Ovary (tissue), 9 donors: ENCODE data around the gene SMTNL1. TPM values are rescaled to one million over a fixed set of nuclear protein-coding genes. Genes with fewer than 3 reads are reported as not detected.

ENCODE experiments used
- DNase-seq, 5 donors: peaks; one replicate each; pipeline ENCODE4 v3.0.0-alpha.2; 2019 to 2020
- H3K27ac ChIP-seq, 2 donors: fragments of 200-600 bp; one replicate each; pipeline versions ENCODE4 v1.5.1 to v1.8.0; 2019 to 2022
- H3K27me3 ChIP-seq: fragments of 200-600 bp; one replicate; pipeline ENCODE4 v1.8.0; 2022
- H3K36me3 ChIP-seq: fragments of 200-600 bp; sonication (generic); one replicate; pipeline ENCODE4 v1.5.1; 2019
- H3K4me1 ChIP-seq: one replicate; pipeline ENCODE4 v1.8.1; 2013; ENCODE audit warnings: mild to moderate bottlenecking, moderate library complexity; ENCODE audit not compliant: insufficient read depth
- H3K4me3 ChIP-seq: fragments of 200-600 bp; sonication (generic); one replicate; pipeline ENCODE4 v1.5.1; 2017
- H3K9me3 ChIP-seq, 2 donors: fragments of 200-600 bp in 1 of 2; sonication (generic) in 1 of 2; one replicate each; pipeline versions ENCODE4 v1.5.1 to v1.8.1; 2013 to 2019; ENCODE audit warnings: mild to moderate bottlenecking in 1 of 2, moderate library complexity in 1 of 2
- EP300 ChIP-seq: sonication (generic); formaldehyde crosslinking; IDR thresholded peaks from one replicate; pipeline ENCODE4 v1.6.1; 2017; ENCODE audit warnings: antibody characterized with exemption
- POLR2A ChIP-seq: fragments of 450-650 bp; IDR thresholded peaks from one replicate; pipeline ENCODE4 v1.6.1; 2017; ENCODE audit warnings: antibody characterized with exemption, mild to moderate bottlenecking, moderate library complexity
- WGBS, 3 donors: extraction: QIAGEN DNeasy Blood & Tissue Kit in 1 of 3; methylation state at CpG; one replicate each; pipeline versions ENCODE4 v1.1.5 to v1.1.7; 2013 to 2017; 5-methylcytosine and 5-hydroxymethylcytosine counted together
- intact Hi-C, 4 donors: fragments of 100-400 bp; cut with DNase I; formaldehyde crosslinking; loops; one replicate each; pipeline versions ENCODE4 v1.11.0 to v1.15.1; 2022 to 2023
- polyA plus RNA-seq, 2 donors: library from polyadenylated mRNA; stranded (reverse); fragments of 200-250 nt in 1 of 2; fragments of 350-450 nt in 1 of 2; fragmentation: Illumina TruSeq in 1 of 2; extraction: RNeasy Lipid Tissue Mini Kit (QIAGEN cat#74804) in 1 of 2; gene quantifications; one replicate each; pipeline ENCODE4 v1.2.3, GENCODE V29; 2013 to 2014
- total RNA-seq, 7 donors: library from RNA; depleted of rRNA in 2 of 7; stranded (reverse); fragments of >200 nt in 2 of 7; fragmentation: NEBNext Ultra II Directional in 3 of 7; extraction: Animal tissue kit (Norgen Biotek cat#: 25700) in 3 of 7; gene quantifications; one replicate each; pipeline versions ENCODE4 v1.1.0 to v1.2.4, GENCODE V29; 2016 to 2023
- TF ChIP-seq, protein P1 (sequence below), 3 donors: fragments of 450-650 bp in 2 of 3; fragments of 200-600 bp in 1 of 3; IDR thresholded peaks; one replicate each; pipeline versions ENCODE4 v1.5.1 to v1.8.0; 2016 to 2022; ENCODE audit warnings: antibody characterized with exemption in 3 of 3, mild to moderate bottlenecking in 1 of 3
- donor health status: DM: no; HTN: no; CAD: no; lungs with moderate emphysema.
- donor health status: DM: no; HTN: no; CAD: no.
- donor health status: Bipolar disorder and iron deficiency.
- donor health status: DM: yes; HTN: yes; CAD: no.
- donor health status: DM: no; HTN: no; CAD: no.
- donor health status: DM: yes; HTN: yes; CAD: no.

SMTNL1 gene
- total and polyA plus RNA-seq, 9 donors: not detected

DNA sequence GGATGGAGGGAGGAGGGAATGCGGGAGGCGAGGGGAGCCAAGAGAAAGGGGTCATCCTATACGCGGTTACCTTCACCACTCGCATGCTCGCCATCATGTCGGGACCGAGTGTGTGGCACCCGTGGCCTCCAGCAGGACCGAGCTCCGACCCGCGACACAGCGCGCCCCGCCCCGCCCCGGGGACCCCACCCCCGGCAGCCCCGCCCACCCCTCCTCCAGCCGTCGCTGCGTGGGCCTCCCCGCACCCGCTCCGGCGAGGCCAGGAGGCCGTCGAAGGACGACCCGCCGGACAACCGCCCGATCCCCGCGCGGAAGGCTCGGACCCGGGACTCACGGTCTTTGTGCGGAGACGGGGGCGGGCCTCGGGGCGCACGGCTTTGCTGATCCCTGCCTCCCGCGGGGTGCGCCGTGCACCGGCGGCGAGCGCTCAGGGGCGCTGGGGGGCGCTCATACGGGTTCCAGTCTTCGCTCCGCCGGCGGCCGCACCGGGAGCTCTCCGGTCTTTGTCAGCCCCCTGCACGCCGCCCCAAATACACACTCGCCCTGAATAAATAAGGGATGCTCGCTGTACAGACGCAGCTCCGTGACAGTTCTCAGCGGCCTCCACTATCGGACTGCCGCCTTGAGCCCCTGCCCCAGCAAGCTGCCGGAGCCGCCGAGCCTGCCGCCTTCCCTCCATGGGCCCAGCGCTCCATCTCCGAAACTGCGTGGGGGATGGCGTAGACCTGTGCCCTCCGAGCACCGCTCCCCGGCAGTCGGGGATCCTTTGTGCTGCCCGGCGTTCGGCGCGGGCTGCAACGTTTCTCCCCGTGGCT is 30.3 kb downstream of the SMTNL1 start, which contains the start of gene UBE2L6:
Gene UBE2L6 (minus strand): TSS at position 158 of the 815 bp plus-strand sequence. CDS start 61 bp downstream, at position 97.
- Histone ChIP-seq H3K4me3 (peak within 1 kb of the TSS; percentile 76), H3K27me3 (no peaks in the 10 kb centered on the region), H3K9me3 (no peaks in the 10 kb centered on the region), H3K4me1 (peaks cover 10% of the 10 kb centered on the region), H3K27ac (peak within 1 kb of the TSS; percentile 78 to 85), H3K36me3 (no peaks in the 10 kb centered on the region)
- intact Hi-C loops: loop anchor here (2.0 to 5.0 kb wide), 2 partner anchors 73 to 75 kb away; no protein-coding TSS in a partner anchor
- peak; percentile 64 to 82 (median 74) for DNase-seq
- TF ChIP-seq POLR2A: peak; percentile 51
- TF ChIP-seq, protein P1, sequence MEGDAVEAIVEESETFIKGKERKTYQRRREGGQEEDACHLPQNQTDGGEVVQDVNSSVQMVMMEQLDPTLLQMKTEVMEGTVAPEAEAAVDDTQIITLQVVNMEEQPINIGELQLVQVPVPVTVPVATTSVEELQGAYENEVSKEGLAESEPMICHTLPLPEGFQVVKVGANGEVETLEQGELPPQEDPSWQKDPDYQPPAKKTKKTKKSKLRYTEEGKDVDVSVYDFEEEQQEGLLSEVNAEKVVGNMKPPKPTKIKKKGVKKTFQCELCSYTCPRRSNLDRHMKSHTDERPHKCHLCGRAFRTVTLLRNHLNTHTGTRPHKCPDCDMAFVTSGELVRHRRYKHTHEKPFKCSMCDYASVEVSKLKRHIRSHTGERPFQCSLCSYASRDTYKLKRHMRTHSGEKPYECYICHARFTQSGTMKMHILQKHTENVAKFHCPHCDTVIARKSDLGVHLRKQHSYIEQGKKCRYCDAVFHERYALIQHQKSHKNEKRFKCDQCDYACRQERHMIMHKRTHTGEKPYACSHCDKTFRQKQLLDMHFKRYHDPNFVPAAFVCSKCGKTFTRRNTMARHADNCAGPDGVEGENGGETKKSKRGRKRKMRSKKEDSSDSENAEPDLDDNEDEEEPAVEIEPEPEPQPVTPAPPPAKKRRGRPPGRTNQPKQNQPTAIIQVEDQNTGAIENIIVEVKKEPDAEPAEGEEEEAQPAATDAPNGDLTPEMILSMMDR (IDR thresholded peaks at IDR 0.05): peak in 2 of 3 donors; percentile 90 to 93
- no peak for TF ChIP-seq EP300
- WGBS, 3 donors: 1% methylated on average over 75 to 92 of the region's 92 CpGs

DNA sequence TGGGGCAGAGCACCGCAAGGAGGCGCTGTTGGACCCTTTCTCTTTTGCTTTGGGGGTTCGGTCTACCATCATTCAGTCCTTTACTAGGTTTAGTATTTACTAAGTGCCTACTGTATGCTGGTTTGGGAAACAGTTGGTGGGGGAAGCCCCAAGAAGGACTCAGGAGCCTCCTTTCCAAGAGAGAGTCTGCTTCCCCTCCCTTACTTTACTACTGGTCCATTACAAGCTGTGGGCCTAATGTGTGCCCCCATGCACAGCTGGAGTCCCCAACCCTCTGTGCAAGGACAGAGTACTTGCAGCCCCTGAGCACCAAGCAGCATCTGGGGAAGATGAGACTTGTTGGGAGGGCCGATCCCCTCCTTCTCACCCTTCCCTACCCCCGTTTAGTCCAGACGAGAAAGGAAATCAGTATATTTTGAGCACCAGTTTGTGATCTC is 31.0 kb downstream of the SMTNL1 start:
- Histone ChIP-seq H3K27ac (peak overlapping the region; percentile 78 to 85), H3K27me3 (no peaks in the 10 kb centered on the region), H3K4me3 (peak overlapping the region; percentile 76), H3K9me3 (no peaks in the 10 kb centered on the region), H3K36me3 (no peaks in the 10 kb centered on the region), H3K4me1 (peaks cover 10% of the 10 kb centered on the region)
- peak in 4 of 5 donors; percentile 90 to 93 (median 92) for DNase-seq
- no peak for TF ChIP-seq EP300
- TF ChIP-seq, protein P1 (IDR thresholded peaks at IDR 0.05): peak in 1 of 3 donors; percentile 89
- intact Hi-C loops: loop anchor here in 3 of 4 donors (2.0 to 5.0 kb wide), 2 partner anchors 72 to 74 kb away; no protein-coding TSS in a partner anchor
- WGBS, 3 donors: 17 to 29% (median 21%) methylated on average over 6 of the region's 6 CpGs

DNA sequence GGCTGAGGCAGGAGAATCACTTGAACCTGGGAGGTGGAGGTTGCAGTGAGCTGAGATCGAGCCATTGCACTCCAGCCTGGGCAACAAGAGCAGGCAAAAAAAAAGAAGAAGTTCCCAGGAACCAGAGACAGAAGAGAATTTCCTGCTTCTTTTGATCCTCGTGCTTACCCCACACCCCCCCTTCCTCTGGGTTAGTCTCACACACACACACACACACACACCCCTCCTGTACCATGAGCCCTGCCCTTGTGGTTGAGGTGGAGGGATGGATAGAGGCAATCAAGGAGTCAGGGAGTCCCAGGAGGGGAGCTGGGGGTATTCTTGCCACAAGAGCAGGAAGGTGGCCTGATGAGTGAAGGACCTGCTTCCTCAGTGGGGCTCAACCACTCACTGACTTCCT is 34.2 kb downstream of the SMTNL1 start:
- intact Hi-C loops: no loop called here
- no peaks in the 10 kb centered on the region for H3K36me3 ChIP-seq
- 52 to 59% (median 53%) methylated on average over 2 of the region's 2 CpGs for WGBS, 3 donors
- no peak overlapping the region for H3K4me3 ChIP-seq
- H3K27ac ChIP-seq: no peak overlapping the region
- no peaks in the 10 kb centered on the region for H3K27me3 ChIP-seq
- no peak for DNase-seq
- peaks cover 7% of the 10 kb centered on the region for H3K4me1 ChIP-seq
- H3K9me3 ChIP-seq: no peaks in the 10 kb centered on the region
- TF ChIP-seq, protein P1 (IDR thresholded peaks at IDR 0.05): no peak
- TF ChIP-seq POLR2A: no peak
- TF ChIP-seq EP300: no peak

DNA sequence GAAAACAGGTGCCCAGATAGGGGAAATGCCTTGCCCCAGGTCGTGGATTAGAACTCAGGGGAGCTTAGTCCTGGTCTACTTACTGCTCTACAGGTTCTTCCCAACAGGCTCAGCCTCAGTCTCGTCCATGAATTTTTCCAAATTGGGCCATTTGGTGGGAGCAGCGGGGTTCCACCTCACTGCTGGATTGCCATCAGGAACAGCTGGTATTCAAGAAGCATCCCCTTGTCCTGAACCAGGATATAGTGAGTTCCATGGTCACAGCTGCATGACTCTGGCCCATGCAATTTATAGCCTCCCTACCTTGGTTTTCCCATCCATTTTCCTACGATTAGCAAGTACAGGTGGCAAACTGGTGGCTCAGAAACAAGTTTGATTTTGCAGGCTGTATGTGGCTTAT is 36.7 kb downstream of the SMTNL1 start:
- intact Hi-C loops: no loop called here
- Histone ChIP-seq H3K4me1 (peaks cover 3% of the 10 kb centered on the region), H3K36me3 (no peaks in the 10 kb centered on the region), H3K27ac (no peak overlapping the region), H3K9me3 (no peaks in the 10 kb centered on the region), H3K4me3 (no peak overlapping the region), H3K27me3 (no peaks in the 10 kb centered on the region)
- TF ChIP-seq, protein P1 (IDR thresholded peaks at IDR 0.05): no peak
- TF ChIP-seq EP300 (no peak), POLR2A (no peak)
- WGBS, 3 donors: 52 to 64% (median 57%) methylated on average over 4 of the region's 4 CpGs
- DNase-seq: no peak
